Prostate gland (tissue), 2 donors: Measurements from ENCODE around the gene SPECC1.

Experiments used
- CTCF ChIP-seq, 4 experiments: fragments of 200-600 bp in 2 of 4; fragments of 450-650 bp in 2 of 4; sonication (generic) in 2 of 4; IDR thresholded peaks; 1 replicate in 3 of 4; 2 replicates in 1 of 4; pipeline ENCODE4 v1.5.1; 2016 to 2019; ENCODE audit warnings: antibody characterized with exemption in 4 of 4, mild to moderate bottlenecking in 2 of 4, moderate library complexity in 2 of 4
- POLR2A ChIP-seq: fragments of 450-650 bp; IDR thresholded peaks from one replicate; pipeline ENCODE4 v1.6.1; 2016; ENCODE audit warnings: antibody characterized with exemption, mild to moderate bottlenecking
- POLR2AphosphoS5 ChIP-seq: sonication (generic); formaldehyde crosslinking; IDR thresholded peaks from one replicate; pipeline ENCODE4 v1.6.1; 2017; ENCODE audit warnings: antibody characterized with exemption

- TF ChIP-seq CTCF (IDR thresholded peaks at IDR 0.05) (no peak), POLR2A (no peak), POLR2AphosphoS5 (no peak)
Measured at GRCh38 chr17:20313891-20314290, 304.7 kb downstream of the SPECC1 start.
